Measurements from ENCODE around the gene KMT2C.

DNA sequence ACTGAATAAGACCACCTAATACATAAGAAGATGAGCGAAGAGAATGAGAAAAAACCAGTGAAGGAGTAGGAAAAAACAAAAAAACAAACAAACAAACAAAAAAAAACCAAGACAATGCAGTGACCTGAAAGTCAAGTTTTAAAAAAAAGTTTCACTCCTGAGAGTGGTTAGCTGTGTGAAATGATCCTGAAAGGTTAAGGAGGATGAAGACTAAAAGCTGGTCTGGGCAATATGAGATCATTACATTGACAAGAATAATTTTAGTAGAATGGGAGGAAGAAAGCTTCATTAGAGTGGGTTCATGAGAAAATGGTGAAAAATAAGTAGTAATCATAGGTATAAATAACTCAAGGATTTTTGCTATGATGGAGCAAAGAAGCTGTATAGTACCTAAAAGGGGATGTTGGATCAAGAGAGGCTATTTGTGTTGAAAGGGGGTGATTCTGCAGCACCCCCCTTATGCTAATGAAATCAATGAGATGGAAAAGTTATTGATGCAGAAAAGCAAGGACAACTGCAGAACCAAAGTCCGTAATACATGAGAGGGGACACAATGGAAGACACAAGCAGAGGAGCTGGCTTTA is 80.2 kb downstream of the KMT2C start:
- TF ChIP-seq, protein P1, sequence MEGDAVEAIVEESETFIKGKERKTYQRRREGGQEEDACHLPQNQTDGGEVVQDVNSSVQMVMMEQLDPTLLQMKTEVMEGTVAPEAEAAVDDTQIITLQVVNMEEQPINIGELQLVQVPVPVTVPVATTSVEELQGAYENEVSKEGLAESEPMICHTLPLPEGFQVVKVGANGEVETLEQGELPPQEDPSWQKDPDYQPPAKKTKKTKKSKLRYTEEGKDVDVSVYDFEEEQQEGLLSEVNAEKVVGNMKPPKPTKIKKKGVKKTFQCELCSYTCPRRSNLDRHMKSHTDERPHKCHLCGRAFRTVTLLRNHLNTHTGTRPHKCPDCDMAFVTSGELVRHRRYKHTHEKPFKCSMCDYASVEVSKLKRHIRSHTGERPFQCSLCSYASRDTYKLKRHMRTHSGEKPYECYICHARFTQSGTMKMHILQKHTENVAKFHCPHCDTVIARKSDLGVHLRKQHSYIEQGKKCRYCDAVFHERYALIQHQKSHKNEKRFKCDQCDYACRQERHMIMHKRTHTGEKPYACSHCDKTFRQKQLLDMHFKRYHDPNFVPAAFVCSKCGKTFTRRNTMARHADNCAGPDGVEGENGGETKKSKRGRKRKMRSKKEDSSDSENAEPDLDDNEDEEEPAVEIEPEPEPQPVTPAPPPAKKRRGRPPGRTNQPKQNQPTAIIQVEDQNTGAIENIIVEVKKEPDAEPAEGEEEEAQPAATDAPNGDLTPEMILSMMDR (IDR thresholded peaks at IDR 0.05 in 2 of 3, conservative IDR thresholded peaks at IDR 0.05 in 1 of 3; ENCODE audit: control insufficient read depth in 2 of 3, extremely low read depth in 1 of 3, insufficient read depth in 1 of 3, low read depth in 3 of 3, low read length in 3 of 3) = no peak
- no peak for TF ChIP-seq HDAC6 (IDR thresholded peaks at IDR 0.05; ENCODE audit: unreplicated experiment)
- no peak for TF ChIP-seq BACH1 (IDR thresholded peaks at IDR 0.05; ENCODE audit: borderline replicate concordance)
- no peak for TF ChIP-seq EZH2 (IDR thresholded peaks at IDR 0.05; ENCODE audit: borderline replicate concordance, control insufficient read depth, low read depth, low read length)
- TF ChIP-seq, protein P2, sequence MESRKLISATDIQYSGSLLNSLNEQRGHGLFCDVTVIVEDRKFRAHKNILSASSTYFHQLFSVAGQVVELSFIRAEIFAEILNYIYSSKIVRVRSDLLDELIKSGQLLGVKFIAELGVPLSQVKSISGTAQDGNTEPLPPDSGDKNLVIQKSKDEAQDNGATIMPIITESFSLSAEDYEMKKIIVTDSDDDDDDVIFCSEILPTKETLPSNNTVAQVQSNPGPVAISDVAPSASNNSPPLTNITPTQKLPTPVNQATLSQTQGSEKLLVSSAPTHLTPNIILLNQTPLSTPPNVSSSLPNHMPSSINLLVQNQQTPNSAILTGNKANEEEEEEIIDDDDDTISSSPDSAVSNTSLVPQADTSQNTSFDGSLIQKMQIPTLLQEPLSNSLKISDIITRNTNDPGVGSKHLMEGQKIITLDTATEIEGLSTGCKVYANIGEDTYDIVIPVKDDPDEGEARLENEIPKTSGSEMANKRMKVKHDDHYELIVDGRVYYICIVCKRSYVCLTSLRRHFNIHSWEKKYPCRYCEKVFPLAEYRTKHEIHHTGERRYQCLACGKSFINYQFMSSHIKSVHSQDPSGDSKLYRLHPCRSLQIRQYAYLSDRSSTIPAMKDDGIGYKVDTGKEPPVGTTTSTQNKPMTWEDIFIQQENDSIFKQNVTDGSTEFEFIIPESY (IDR thresholded peaks at IDR 0.05) = no peak
- no peak for TF ChIP-seq RELA (IDR thresholded peaks at IDR 0.05; ENCODE audit: borderline replicate concordance, partially characterized antibody)
- TF ChIP-seq CREB1 (IDR thresholded peaks at IDR 0.05; ENCODE audit: low read depth) = no peak
- TF ChIP-seq RFX5 (IDR thresholded peaks at IDR 0.05; ENCODE audit: low read depth, low read length) = no peak
- no peak for TF ChIP-seq TBL1XR1 (IDR thresholded peaks at IDR 0.05; ENCODE audit: low read depth, low read length)
- TF ChIP-seq FOXM1 (IDR thresholded peaks at IDR 0.05; ENCODE audit: low read depth, low read length) = peak; percentile 65; the same call in 1 of the 2 replicates
- TF ChIP-seq MTA2 (IDR thresholded peaks at IDR 0.05; ENCODE audit: low read depth) = peak; percentile 15; the same call in 1 of the 2 replicates
- TF ChIP-seq TCF12 (IDR thresholded peaks at IDR 0.05; ENCODE audit: low read depth, low read length) = no peak

Data from GM12878 (cell line).